Neural progenitor cell (in vitro differentiated cells): Measurements from ENCODE around the gene ZNF451. TPM values are rescaled to one million over a fixed set of nuclear protein-coding genes. Genes with fewer than 3 reads are reported as not detected.
A peak's percentile ranks its signal among the peaks of the same experiment; 100 is the strongest.

Experiments used
- DNase-seq: peaks from one replicate; pipeline ENCODE4 v3.0.0-alpha.2; 2016; ENCODE audit warnings: low spot score
- H2AFZ ChIP-seq: fragments of 200-600 bp; sonication (generic); replicated peaks from 2 replicates; pipeline ENCODE4 v1.6.1; 2016; ENCODE audit warnings: antibody characterized with exemption
- H3F3A ChIP-seq: fragments of 200-600 bp; sonication (generic); 2 replicates; pipeline ENCODE4 v1.6.1; 2016; ENCODE audit warnings: antibody characterized with exemption, low read depth
- H3K27ac ChIP-seq: fragments of 200-600 bp; sonication (generic); 2 replicates; pipeline ENCODE4 v1.5.1; 2016; ENCODE audit warnings: mild to moderate bottlenecking
- H3K27me3 ChIP-seq: fragments of 200-600 bp; sonication (generic); 2 replicates; pipeline ENCODE4 v1.6.1; 2016; ENCODE audit warnings: mild to moderate bottlenecking, moderate library complexity
- H3K36me3 ChIP-seq: fragments of 200-600 bp; sonication (generic); 2 replicates; pipeline ENCODE4 v1.5.1; 2016
- H3K4me1 ChIP-seq: fragments of 200-600 bp; sonication (generic); 2 replicates; pipeline ENCODE4 v1.6.1; 2016; ENCODE audit warnings: mixed run types
- H3K4me2 ChIP-seq: fragments of 200-600 bp; sonication (generic); 2 replicates; pipeline ENCODE4 v1.6.1; 2016
- H3K4me3 ChIP-seq: fragments of 200-600 bp; sonication (generic); 2 replicates; pipeline ENCODE4 v1.5.1; 2016
- H3K79me2 ChIP-seq: fragments of 200-600 bp; sonication (generic); 2 replicates; pipeline ENCODE4 v1.6.1; 2016; ENCODE audit warnings: low read depth
- H3K9ac ChIP-seq: fragments of 200-600 bp; sonication (generic); 2 replicates; pipeline ENCODE4 v1.6.1; 2016
- H3K9me3 ChIP-seq: fragments of 200-600 bp; sonication (generic); 2 replicates; pipeline ENCODE4 v1.5.1; 2016; ENCODE audit warnings: low read depth
- H4K20me1 ChIP-seq: fragments of 200-600 bp; sonication (generic); 2 replicates; pipeline ENCODE4 v1.6.1; 2016; ENCODE audit warnings: low read depth
- H3K27ac Mint-ChIP-seq: 3 replicates; pipeline ENCODE4 v1.8.0; 2021; ENCODE audit warnings: mixed read lengths
- H3K27me3 Mint-ChIP-seq: 2 replicates; pipeline ENCODE4 v1.8.0; 2022; ENCODE audit warnings: low read depth, mild to moderate bottlenecking, inconsistent platforms, moderate library complexity, mixed read lengths; ENCODE audit not compliant: insufficient read depth
- H3K36me3 Mint-ChIP-seq: 3 replicates; pipeline ENCODE4 v1.8.0; 2021; ENCODE audit warnings: mixed read lengths
- H3K4me1 Mint-ChIP-seq: 3 replicates; pipeline ENCODE4 v1.8.0; 2021; ENCODE audit warnings: mixed read lengths
- H3K4me3 Mint-ChIP-seq: 3 replicates; pipeline ENCODE4 v1.8.0; 2021; ENCODE audit warnings: mild to moderate bottlenecking, moderate library complexity, mixed read lengths
- H3K9me3 Mint-ChIP-seq: 3 replicates; pipeline ENCODE4 v1.8.0; 2020; ENCODE audit warnings: mixed read lengths
- CTCF ChIP-seq: fragments of 200-600 bp; sonication (generic); IDR thresholded peaks from 2 replicates; pipeline ENCODE4 v1.5.1; 2017; ENCODE audit warnings: antibody characterized with exemption, mild to moderate bottlenecking
- EZH2 ChIP-seq: fragments of 200-600 bp; sonication (generic); IDR thresholded peaks from 2 replicates; pipeline ENCODE4 v1.6.1; 2017; ENCODE audit warnings: antibody characterized with exemption, mild to moderate bottlenecking, moderate library complexity
- EZH2phosphoT487 ChIP-seq: fragments of 200-600 bp; sonication (generic); IDR thresholded peaks from 2 replicates; pipeline ENCODE4 v1.6.1; 2017; ENCODE audit warnings: antibody characterized with exemption
- total RNA-seq: library from RNA; depleted of rRNA; stranded (reverse); fragments of >200 nt; gene quantifications from 2 replicates; pipeline ENCODE4 v1.2.3, GENCODE V29; 2015; ENCODE audit warnings: low replicate concordance

The ZNF451 gene
- total RNA-seq, 1 donor from 2014 or later, result 126 TPM

GRCh38 chr6:57072108-57072507 is 17.9 kb upstream of the ZNF451 start:
- Mint-ChIP-seq H3K27ac (no peak overlapping the region), H3K27me3 (no peaks in the 10 kb centered on the region), H3K36me3 (peaks cover 7% of the 10 kb centered on the region), H3K9me3 (no peaks in the 10 kb centered on the region), H3K4me3 (no peak overlapping the region), H3K4me1 (peaks cover 3% of the 10 kb centered on the region)
- no peaks in the 10 kb centered on the region for H3K36me3 ChIP-seq
- no peak for DNase-seq
- no peak overlapping the region for H3K4me2 ChIP-seq
- H3F3A ChIP-seq, result peaks cover 24% of the 10 kb centered on the region
- H4K20me1 ChIP-seq, result no peaks in the 10 kb centered on the region
- H3K4me3 ChIP-seq, result no peak overlapping the region
- TF ChIP-seq EZH2phosphoT487, result no peak
- no peak for TF ChIP-seq CTCF
- no peak for TF ChIP-seq EZH2
- no peaks in the 10 kb centered on the region for H3K27me3 ChIP-seq
- H2AFZ ChIP-seq, result no peak overlapping the region
- no peak overlapping the region for H3K9ac ChIP-seq
- no peak overlapping the region for H3K27ac ChIP-seq
- H3K79me2 ChIP-seq, result no peaks in the 10 kb centered on the region
- peaks cover 27% of the 10 kb centered on the region for H3K4me1 ChIP-seq
- no peaks in the 10 kb centered on the region for H3K9me3 ChIP-seq

GRCh38 chr6:57074383-57074782 is 15.6 kb upstream of the ZNF451 start:
- H3K4me2 ChIP-seq, result peak overlapping the region; percentile 20
- peaks cover 22% of the 10 kb centered on the region for H3F3A ChIP-seq
- H3K9me3 ChIP-seq, result no peaks in the 10 kb centered on the region
- Mint-ChIP-seq H3K27me3 (peaks cover 2% of the 10 kb centered on the region), H3K4me3 (no peak overlapping the region), H3K27ac (no peak overlapping the region), H3K4me1 (peaks cover 3% of the 10 kb centered on the region), H3K9me3 (peaks cover 3% of the 10 kb centered on the region), H3K36me3 (peaks cover 10% of the 10 kb centered on the region)
- no peaks in the 10 kb centered on the region for H3K27me3 ChIP-seq
- no peak overlapping the region for H3K4me3 ChIP-seq
- H3K36me3 ChIP-seq, result no peaks in the 10 kb centered on the region
- no peaks in the 10 kb centered on the region for H4K20me1 ChIP-seq
- TF ChIP-seq EZH2phosphoT487 (no peak), CTCF (no peak), EZH2 (no peak)
- no peak overlapping the region for H3K9ac ChIP-seq
- no peak overlapping the region for H3K27ac ChIP-seq
- no peaks in the 10 kb centered on the region for H3K79me2 ChIP-seq
- H3K4me1 ChIP-seq, result peaks cover 23% of the 10 kb centered on the region
- H2AFZ ChIP-seq, result no peak overlapping the region
- no peak for DNase-seq

- no peaks in the 10 kb centered on the region for H3K79me2 ChIP-seq
- no peaks in the 10 kb centered on the region for H4K20me1 ChIP-seq
- peaks cover 16% of the 10 kb centered on the region for H3K4me1 ChIP-seq
- no peak overlapping the region for H3K4me3 ChIP-seq
- no peaks in the 10 kb centered on the region for H3K27me3 ChIP-seq
- no peak for TF ChIP-seq EZH2
- no peak for TF ChIP-seq EZH2phosphoT487
- TF ChIP-seq CTCF, result no peak
- Mint-ChIP-seq H3K27ac (no peak overlapping the region), H3K4me1 (no peaks in the 10 kb centered on the region), H3K4me3 (no peak overlapping the region), H3K9me3 (peaks cover 4% of the 10 kb centered on the region), H3K36me3 (peaks cover 10% of the 10 kb centered on the region), H3K27me3 (peaks cover 2% of the 10 kb centered on the region)
- H3K9me3 ChIP-seq, result no peaks in the 10 kb centered on the region
- H3K9ac ChIP-seq, result no peak overlapping the region
- no peak overlapping the region for H3K27ac ChIP-seq
- no peak for DNase-seq
- peaks cover 17% of the 10 kb centered on the region for H3F3A ChIP-seq
- no peaks in the 10 kb centered on the region for H3K36me3 ChIP-seq
- H2AFZ ChIP-seq, result no peak overlapping the region
- H3K4me2 ChIP-seq, result no peak overlapping the region
Measured at GRCh38 chr6:57075092-57075491, 14.9 kb upstream of the ZNF451 start.
